ENCODE results near the gene ARHGAP10.

GRCh38 chr4:147772459-147772969, 40.6 kb downstream of the ARHGAP10 start:
- TF ChIP-seq CTCF (IDR thresholded peaks at IDR 0.05; ENCODE audit: low read length) (no peak), EZH2phosphoT487 (IDR thresholded peaks at IDR 0.05; ENCODE audit: low read length) (no peak), EZH2 (optimal IDR thresholded peaks at IDR 0.05; ENCODE audit: low read depth, low read length) (no peak)

All from MM.1S (cell line).